22Rv1 (cell line): ENCODE measurements around the gene HSD3B7.

Source experiments
- H3K27ac ChIP-seq: fragments of 450-650 bp; 2 replicates; pipeline ENCODE4 v1.5.1; 2017
- CTCF ChIP-seq: fragments of 450-650 bp; IDR thresholded peaks from 2 replicates; pipeline ENCODE4 v1.5.1; 2017; ENCODE audit warnings: mild to moderate bottlenecking
- ZFX ChIP-seq: fragments of 450-650 bp; IDR thresholded peaks from 2 replicates; pipeline ENCODE4 v1.6.1; 2017; ENCODE audit warnings: antibody characterized with exemption, borderline replicate concordance

The HSD3B7 gene

GRCh38 chr16:30947859-30948666, 36.9 kb upstream of the HSD3B7 start:
- TF ChIP-seq ZFX (no peak), CTCF (no peak)
- H3K27ac ChIP-seq: peak overlapping the region; percentile 73

DNA sequence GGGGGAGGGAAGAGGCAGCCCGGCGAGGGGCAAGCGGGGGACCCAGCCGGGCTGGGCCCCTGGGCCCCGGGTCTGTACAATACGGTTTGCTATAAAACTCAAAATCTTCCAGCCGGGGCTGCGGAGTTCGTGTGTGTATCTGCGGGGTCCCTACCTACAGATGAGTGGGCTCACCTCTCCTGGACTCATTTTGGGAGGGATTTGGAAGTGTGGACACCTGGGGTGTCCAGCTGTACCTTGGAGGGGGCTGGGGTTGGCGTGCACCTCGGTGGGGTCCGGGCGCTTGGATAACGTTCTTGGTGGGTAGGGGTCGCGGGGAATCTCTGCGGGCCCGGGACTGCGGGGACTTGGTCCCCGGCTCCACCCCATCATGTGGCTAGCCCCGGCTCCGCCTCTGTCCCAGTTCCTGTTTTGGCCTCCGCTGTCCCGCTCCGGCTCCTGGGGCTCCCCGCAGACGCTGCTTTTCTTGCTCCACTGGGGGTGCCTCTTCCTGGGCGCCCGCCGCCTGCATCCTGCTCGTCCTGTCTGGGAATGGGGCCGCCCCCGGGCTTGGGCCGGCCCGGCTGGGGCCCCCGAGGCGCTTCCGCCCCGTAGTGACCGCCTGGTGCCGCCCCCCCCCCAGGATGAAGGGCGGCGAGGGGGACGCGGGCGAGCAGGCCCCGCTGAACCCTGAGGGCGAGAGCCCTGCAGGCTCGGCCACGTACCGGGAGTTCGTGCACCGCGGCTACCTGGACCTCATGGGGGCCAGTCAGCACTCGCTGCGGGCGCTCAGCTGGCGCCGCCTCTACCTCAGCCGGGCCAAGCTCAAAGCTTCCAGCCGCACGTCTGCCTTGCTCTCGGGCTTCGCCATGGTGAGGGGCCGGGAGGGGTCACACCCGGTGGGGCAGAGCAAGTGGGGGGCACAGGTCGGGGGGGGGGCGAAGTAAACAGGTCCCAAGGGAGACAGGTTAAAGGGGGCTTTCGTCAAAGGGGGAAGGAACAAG, 36.0 kb upstream of the HSD3B7 start, which contains the start of gene ORAI3:
Gene ORAI3 (plus strand): TSS at position 402 of the 983 bp plus-strand sequence. CDS start 222 bp downstream, at position 624.
- peak within 1 kb of the TSS; percentile 73 for H3K27ac ChIP-seq
- TF ChIP-seq ZFX: no peak
- TF ChIP-seq CTCF: no peak

DNA sequence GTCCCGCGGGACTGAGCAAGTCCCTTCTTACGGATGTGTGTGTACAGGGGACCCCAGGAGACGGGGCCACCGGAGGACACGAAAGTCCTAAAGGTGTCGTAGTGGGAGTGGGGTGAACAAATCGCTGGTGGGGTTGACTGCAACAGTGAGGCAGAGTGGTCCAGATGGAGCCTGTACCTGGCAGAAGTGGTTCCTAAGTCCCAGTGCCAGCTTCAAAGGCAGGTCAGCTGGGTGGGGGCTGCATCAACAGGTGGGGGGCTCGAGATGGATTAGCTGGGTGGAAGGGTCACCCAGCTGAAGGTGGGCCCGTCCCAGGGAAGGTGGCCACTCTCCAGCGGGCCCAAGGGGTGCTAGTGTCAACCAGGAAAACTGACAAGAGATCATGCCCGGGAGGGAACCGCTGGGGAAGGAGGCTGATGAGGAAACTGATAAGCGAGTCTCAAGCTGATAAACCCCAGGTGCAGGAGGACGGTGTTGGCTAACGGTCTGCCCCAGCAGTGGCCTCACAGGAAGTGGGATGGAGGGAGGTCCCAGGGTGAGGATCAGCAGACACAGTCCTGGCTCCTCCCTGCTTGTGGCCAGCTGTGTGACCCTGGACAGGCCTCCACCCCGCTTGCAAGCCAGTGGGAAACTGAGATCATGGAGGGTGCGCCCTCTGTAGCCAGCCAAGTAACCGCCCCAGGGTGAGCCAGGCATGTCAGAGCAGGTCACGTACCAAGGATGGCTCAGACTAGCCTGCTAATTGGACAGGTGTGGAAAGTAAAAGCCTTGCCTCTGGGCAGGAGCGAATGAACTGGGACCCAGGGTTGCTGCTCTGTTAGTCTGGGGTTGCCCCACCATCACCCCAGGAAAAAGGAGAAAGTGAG, 35.1 kb upstream of the HSD3B7 start:
- TF ChIP-seq ZFX (no peak), CTCF (no peak)
- H3K27ac ChIP-seq: peak overlapping the region; percentile 73

GRCh38 chr16:30950516-30951065, 34.4 kb upstream of the HSD3B7 start:
- H3K27ac ChIP-seq: peak overlapping the region; percentile 73
- no peak for TF ChIP-seq ZFX
- no peak for TF ChIP-seq CTCF

GRCh38 chr16:30951193-30951592, 33.8 kb upstream of the HSD3B7 start:
- TF ChIP-seq CTCF (no peak), ZFX (no peak)
- H3K27ac ChIP-seq: peak overlapping the region; percentile 73

DNA sequence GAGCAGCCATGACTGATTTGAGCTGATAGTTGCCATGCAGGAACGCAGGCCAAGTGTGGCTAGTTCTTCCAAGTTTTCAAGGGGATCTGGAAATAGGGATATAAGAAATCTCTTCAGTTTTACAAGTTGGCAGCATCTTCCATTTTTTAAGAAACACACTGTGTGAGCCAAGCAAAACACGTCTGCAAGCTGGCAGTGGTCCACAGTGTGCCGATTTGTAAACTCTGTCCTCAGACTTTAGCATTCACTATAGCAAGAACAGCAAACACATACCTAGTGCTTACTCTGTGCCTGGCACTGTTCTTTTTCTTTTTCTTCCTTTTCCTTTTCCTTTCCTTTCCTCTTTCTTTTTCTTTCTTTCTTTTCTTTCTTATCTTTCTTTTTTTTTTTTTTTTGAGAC, 33.3 kb upstream of the HSD3B7 start:
- H3K27ac ChIP-seq: peak overlapping the region; percentile 73
- TF ChIP-seq CTCF: no peak
- no peak for TF ChIP-seq ZFX
